Rectal smooth muscle tissue (tissue), 1 donor: ENCODE measurements around the gene ZNF205.
"Not testable (repeated sequence)": the region's sequence is repeated elsewhere in the genome, so short reads cannot be mapped to it uniquely, and the experiment has no call there.

ENCODE experiments used
- H3K27ac ChIP-seq: one replicate; pipeline ENCODE4 v1.7.0; 2013; ENCODE audit warnings: low read depth, low read length, inconsistent platforms
- H3K27me3 ChIP-seq: one replicate; pipeline ENCODE4 v1.7.0; 2013; ENCODE audit warnings: low read length; ENCODE audit not compliant: control insufficient read depth, insufficient read depth
- H3K36me3 ChIP-seq: one replicate; pipeline ENCODE4 v1.7.0; 2013; ENCODE audit warnings: low read length; ENCODE audit not compliant: control insufficient read depth, insufficient read depth
- H3K4me1 ChIP-seq: one replicate; pipeline ENCODE4 v1.7.0; 2013; ENCODE audit warnings: low read length; ENCODE audit not compliant: control insufficient read depth, insufficient read depth
- H3K4me3 ChIP-seq: one replicate; pipeline ENCODE4 v1.7.0; 2013; ENCODE audit warnings: low read length
- H3K9ac ChIP-seq: one replicate; pipeline ENCODE4 v1.7.0; 2013; ENCODE audit warnings: low read length

The ZNF205 gene

GRCh38 chr16:3168729-3169128 is 56.3 kb downstream of the ZNF205 start:
- not testable (repeated sequence) for H3K36me3 ChIP-seq, H3K27ac ChIP-seq, H3K4me1 ChIP-seq, H3K9ac ChIP-seq, H3K4me3 ChIP-seq
- H3K27me3 ChIP-seq: peaks cover 27% of the 10 kb centered on the region
